Left renal pelvis (tissue), 4 donors: ENCODE measurements around the gene ACBD6. TPM values are rescaled to one million over a fixed set of nuclear protein-coding genes. Genes with fewer than 3 reads are reported as not detected.

ENCODE experiments used
- DNase-seq, 4 donors: peaks; one replicate each; pipeline ENCODE4 v3.0.0-alpha.2; 2013; ENCODE audit warnings: low read depth in 4 of 4, low spot score in 3 of 4
- polyA plus RNA-seq, 4 donors: library from polyadenylated mRNA; unstranded; fragments of 120-200 nt; gene quantifications; one replicate each; pipeline ENCODE4 v1.2.1, GENCODE V29; 2013; ENCODE audit not compliant: insufficient read length in 4 of 4

Gene ACBD6
- polyA plus RNA-seq, 4 donors, result 63.8 to 78.8 (median 69.6) TPM

DNA sequence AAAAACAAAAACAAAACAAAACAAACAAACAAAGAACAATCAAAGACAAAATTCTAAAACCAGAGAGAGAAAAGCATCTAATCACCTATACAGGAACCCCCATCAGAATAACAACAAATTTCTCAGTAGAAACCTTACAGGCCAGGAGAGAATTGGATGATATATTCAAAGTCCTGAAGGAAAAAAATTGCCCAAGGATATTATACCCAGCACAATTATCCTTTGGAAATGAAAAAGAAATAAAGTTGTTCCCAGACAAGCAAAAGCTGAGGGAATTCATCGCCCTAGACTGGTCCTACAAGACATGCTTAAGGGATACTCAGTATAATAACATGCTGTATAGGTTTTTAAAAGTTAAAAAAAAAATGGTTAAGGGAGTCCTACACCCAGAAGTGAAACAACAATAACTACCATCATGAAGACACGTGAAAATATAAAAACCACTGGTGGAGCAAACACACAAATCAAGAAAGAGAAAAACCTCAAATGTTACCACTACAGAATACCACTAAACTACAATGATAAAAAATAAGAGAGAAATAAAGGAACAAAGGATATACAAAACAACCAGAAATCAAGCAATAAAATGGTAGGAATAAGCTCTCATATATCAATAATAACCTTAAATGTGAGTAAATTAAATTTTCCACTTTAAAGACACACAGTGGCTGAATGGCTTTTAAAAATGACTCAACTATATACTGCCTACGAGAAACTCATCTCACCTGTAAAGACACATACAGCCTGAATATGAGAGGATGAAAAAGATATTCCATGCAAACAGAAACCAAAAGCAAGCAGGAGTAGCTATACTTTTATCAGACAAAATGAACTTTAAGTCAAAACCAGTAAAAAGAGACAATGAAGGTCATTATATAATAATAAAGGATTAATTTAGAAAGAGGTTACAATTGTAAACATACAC is 121.9 kb downstream of the ACBD6 start:
- DNase-seq, result no peak

DNA sequence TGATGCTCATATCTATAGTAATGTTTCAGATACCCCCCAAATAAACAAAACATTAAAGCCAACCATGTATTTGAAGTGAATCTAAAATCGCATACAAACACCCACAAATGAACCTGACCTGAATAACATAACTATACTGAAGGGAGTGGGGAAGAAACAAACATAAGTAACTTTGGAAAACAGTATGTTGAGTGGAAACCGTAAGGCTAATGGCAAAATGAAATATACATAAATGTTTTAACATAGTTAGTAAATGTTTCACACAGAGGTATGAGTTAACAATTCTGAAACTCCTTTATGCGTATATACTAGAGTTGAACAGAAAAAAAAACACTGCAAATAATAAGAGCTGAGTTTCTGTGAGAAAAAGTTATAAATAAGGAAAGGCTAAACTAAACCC is 125.6 kb downstream of the ACBD6 start:
- DNase-seq, result no peak

DNA sequence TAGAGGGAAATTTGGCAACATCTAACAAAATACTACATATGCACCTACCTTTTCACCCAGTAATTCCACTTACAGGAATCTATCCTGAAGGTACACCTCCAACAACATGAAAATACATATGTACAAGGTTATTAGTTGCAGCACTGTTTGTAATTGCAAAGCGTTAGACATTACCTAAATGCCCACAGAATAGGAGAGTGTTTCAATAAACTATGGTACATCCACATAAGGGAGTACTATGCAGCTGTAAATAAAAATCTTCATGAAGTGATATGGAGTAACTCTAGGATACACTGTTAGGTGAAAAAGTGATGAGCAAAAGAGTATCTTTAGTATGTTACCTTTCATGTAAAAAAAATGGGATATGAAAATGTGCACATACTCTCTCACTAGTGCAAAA is 126.1 kb downstream of the ACBD6 start:
- DNase-seq, result no peak

DNA sequence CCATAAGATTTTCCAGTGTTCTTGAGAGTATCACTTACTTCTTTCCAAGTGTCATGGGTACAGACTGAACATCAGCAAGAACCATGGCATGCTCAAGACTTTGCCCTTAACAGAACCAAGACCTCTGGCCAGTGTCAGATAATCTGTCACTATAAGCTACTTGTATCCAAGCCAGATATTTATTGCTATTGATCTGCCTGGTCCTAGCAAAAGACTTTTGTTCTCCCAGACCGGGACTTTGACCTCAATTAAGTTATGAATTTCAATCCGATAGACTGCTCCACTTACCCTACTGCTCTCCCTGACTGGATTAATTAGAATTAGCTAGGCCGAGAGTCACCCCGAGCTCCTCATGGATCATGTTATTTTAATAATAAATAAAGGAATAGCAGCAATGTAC is 129.6 kb downstream of the ACBD6 start:
- DNase-seq, result no peak

DNA sequence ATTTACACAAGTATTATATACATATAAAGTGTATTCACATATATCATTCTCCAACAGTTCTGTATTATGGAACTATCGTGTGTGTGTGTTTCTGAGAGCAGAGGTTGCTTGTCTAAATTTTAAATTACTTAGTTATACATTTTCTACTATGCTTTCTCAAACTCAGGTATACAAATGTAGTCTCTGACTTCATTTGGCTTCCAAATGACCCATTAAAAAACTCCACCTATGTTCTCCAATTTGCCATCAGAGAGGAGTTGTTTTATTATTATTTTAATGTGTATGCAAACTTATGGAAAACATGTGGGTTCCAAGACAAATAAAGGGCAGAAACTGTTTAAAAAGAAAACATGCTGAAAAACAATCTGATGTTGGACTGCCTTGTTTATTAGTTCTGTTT is 131.8 kb downstream of the ACBD6 start:
- DNase-seq, result no peak

DNA sequence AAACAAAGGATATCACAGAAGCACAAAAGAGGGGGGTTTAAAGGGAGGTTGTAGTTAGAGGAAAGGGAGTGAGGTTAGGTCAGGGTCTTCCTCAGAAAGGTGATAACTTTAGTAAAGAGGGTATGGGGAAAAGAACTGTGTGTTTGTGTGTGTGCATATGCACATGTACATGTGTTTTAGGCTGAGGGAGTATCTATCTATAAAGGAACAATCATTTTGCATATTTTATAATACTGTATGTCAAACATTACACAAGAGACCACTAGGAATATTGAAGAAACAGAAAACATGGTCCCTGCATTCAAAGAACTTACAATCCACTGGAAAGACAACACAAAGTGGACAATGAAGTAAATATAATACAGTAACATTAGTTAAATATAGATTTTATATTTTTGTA is 132.2 kb downstream of the ACBD6 start:
- DNase-seq, result no peak

DNA sequence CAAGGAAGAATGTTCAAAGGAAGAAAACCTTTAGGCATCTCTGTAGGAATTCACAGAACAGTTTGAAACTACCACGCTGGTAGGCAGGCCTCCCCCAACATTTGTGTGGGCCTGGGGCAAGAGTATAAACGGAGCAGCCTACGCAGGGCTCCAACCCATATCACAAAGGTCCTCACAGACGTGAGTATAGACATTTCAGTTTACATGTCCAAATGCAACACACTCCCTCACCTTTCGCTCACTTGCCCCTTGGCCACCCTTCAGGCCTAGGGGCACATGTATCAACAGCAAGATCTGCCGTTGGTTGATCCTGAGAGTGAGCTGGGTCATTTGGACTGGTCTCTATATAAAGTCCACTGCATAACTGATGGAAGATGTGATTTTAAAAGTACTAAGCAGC is 133.3 kb downstream of the ACBD6 start:
- no peak for DNase-seq

DNA sequence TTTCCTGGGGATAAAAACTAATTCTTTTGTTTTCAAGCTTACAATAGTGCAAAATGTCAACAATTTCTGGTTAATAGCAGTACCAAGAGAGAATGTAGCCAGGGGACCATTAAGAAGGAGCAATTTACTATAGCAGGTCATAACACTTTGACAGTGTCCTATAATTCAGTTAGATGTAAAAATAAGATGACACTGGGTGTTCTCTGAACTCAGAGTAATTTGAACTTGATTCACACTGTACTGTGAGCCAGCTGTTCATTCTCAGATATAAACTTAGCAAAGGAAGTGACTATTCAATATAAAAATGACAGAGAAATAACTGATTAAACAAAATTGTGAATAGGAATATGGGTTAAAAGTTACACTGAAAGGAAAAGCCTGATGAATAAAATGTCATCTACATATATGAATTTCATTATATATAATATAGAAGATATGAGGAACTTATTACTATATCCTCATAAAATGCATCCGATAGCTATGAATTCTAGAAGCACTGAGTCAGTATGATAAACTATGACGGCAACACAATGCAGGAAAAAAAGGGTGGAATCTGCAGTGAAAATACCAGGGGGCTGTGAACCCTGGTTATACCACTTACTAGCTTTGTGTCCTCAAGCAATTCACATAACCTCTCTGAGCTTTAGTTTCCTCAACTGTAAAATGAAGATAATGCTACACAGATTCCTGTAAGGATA is 135.9 kb downstream of the ACBD6 start:
- no peak for DNase-seq

DNA sequence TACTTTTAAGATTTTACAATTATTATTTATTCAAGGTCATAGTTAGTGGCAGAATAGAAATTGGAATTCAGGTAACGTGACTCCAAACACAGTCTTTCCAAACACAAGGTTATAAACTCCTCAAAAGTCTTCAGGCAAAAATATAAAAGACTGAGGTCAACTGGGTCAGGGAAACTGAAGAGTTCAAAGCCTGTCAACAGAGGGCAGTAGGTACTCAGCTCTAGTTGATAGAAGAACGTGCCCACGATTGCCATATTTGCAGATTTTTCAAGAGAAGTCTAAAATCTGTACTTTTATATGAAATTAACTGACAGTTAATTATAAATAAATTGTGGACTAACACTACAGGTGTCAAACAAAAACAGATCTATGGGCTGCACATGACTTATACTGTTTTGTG is 137.3 kb downstream of the ACBD6 start:
- no peak for DNase-seq

DNA sequence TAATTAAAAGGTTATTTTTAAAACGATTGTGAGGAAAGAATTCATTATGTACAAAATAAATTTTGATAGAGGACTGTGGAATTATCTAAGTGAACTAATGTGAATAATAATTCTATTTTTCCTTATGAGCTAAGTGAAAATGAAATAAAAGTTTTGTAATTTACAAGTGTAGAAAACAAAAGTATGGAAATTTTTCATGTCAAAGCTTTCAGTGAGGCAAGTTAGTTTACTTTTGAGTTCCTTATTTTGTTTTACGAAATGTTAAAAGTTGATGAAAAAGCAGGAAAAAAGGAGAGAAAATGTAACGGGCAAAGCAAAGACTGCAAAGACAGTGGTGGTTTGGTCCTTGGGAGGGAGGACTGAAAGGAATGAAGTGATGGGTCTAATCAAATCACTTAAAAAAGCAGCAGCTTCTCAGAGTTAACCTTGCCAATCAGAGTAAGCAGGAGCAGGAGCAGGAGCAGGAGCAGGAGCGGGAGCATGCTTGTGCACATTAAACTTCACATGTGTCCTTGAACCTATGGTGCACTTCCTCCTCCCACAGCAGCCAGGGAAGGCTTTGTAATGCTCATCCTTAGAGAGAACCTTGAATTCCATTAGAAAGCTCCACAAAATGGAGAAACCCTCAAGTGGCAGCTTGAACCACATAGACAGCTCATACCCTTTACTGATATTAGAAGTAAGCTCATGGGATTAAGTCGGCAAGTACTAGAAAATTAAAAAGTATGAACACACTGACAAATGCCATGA is 139.0 kb downstream of the ACBD6 start:
- DNase-seq, result no peak

DNA sequence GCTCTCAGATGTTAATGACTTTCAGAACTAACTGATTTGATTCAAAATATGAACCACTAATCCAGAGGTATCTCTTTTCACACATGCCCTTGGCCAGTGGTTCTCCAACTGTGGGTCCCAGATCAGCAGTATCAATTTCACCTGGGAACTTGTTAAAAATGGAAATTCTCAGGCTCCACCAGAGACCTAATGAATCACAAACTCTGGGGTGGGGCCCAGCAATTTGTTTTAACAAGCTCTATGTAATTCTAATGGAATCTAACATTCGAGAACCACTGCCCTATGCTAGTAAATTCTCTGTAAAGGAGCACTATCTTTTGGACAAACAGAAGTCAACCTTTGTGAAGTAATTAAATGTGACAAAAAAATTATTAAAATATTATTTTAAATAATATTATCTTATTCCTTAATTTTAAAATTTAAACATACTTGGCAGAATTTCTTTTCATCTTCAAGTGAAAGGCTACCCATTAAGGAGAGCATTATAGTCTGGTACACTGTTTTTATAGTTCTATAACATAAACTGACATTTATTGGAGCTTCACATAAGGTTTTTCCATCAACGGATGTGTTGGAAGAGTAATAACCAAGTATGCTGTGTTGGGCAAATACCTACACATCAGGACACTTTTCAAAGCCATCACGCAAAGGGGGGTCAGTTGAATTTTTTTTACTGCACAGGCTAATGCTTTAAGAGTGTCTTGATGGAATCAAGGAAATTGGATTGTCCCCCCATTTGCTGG is 141.9 kb downstream of the ACBD6 start:
- no peak for DNase-seq

DNA sequence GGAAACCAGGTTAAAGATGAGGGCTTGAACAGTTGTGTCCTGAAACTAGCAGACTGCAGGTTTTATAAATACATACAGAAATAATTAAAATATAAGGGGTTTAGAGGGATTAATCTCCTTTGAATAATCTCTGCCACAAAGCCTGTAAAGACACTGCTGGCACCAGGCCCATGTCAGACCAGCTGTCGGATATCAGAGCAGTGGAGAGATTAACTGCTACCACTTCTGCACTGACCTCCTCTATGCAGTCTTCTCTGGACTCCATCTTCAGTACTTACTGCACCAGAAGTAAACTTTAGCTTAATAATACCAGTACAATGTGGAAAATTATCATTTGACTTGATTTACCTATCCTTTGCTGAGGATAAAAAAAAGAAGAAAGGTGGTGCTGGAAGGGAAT is 143.7 kb downstream of the ACBD6 start:
- no peak for DNase-seq

DNA sequence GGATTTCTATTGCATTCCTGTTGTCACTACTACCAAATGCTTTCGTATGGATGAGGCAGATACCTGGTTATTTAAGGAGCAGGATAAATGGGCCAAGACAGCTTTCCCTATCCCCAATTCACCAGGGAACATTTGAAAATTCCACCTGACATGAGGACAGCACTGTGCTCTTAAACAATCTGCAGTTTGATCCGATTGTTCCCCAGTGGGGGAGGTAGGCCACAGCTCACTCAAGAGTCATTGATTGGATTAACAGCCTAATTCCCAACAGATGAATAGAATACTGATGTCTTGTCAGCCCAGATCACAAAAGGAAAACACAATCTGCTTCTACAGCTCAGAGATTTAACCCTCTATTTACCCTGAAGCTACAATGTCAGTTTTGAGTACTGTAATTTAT is 148.4 kb downstream of the ACBD6 start:
- no peak for DNase-seq

DNA sequence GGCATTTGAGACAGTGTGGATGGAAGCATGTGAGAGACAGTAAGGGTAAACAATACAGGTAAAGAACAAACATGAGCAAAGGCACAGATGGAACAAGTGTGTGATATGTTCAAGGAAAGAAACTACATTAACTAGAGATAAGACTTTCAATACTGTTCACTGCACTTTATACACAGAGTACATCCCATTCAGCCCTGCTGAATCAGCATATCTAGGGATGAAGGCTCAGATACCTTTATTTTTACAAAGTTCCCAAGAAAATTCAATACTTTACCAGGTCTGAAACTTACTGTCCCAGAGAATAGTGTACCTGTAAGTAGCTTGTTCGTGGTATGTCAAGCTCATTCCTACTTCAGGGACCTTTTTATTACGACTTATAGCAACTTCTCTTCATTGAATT is 149.8 kb downstream of the ACBD6 start:
- DNase-seq, result no peak

DNA sequence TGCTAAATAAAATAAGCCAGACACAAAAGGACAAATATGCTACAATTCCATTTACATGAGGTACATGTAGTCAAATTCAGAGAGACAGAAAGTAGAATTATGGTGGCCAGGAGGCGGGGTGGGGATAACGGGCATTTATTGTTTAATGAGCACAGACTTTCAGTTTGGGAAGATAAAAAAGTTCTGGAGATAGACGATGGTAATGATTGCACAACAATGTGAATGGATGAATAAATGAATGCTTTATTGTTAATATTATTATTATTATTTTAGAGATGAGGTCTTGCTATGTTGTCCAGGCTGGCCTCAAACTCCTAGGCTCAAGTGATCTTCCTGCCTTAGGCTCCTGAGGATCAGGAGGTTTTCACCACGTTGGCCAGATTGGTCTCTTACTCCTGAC is 150.4 kb downstream of the ACBD6 start:
- no peak for DNase-seq

DNA sequence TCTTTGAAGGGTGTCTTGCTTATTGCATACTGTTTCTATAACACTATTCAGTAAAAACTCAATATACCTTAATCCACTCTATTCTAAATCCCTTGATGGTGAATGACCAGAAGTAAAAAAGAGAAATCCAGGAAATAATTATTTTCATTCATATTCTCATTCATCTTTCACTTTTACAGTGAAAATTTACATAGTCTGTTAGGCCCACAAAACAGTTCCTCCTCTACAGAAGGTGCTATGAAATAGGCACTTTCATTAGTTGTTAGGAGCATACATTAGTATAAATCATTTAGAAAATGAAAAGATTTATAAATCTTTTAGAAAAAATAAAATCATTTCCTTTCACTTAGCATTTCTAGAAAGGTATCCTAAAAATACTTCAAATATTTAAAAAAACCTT is 157.2 kb downstream of the ACBD6 start:
- DNase-seq, result no peak

DNA sequence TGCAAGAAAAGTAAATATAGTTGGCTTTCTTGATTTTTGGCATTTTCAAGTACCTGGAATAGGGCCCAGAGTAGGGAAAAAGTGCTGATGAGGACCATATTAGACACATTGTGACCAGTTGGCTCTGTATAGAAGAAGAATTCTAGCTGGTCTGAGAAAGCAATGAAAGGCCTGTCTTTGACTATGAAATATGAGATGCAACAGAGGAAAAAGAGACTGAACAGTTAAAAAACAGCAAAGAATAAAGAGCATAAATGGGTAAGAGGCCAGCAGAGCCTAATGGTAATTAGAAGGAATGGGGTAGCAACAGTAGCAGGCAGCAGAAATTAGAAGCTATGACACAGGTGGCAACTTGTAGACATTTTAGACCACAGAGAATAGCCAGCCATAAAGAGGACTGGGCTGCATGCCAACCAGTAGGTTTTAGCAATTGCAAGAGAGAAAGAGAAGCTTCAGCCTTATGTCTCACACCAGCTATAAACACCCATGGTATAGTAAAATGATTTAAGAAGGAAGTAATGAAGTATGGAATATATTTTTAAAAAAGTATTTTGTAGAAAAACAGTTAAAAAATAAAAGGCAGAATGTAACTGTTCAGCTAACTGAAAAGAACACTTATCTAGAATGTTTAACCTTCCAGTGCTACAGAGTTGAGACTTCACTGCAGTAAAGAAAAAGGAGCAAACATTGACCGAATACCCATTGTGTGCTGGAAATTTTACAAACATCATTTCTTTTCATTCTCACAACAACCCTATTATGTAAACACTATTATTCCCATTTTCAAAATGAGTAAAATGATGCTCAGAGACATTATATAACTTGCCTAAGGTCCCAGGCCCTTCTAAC is 158.2 kb downstream of the ACBD6 start:
- no peak for DNase-seq

DNA sequence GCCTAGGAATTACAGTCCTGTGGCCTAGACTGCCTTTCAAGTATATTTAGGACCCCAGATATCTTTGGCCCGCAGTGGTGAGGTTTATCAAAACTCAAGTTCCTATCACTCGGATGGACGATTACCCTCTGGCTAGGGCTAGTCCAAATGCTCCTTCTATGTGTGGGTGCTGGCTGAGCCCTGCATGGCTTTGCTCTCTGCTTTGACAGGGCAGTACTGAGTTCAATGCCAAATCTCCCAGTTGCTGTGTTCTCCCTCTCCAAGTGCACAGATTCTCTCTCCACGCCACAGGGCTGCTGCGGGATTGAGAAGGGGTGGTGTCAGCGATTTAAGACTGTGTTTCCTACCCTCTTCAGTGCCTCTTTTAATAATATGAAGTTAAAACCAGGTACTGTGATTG is 175.3 kb downstream of the ACBD6 start:
- no peak for DNase-seq

DNA sequence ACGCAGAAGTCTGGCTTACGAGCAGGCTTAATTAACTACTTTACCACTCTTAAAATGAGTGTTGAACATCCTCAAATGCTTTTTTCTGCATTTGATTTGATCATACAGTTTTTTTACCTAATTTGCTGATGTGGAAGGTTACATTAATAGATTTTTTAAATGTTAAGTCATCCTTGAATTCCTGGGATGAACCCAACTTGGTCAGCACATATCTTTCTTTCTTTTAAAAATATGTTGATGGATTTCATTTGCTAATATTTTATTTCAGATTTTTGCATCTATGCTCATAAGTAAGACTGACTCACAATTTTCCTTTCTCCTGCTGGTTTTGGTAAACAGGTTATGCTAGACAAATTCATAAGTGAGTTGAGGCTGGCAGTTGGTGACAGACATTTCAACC is 189.5 kb downstream of the ACBD6 start:
- DNase-seq, result no peak
